Measurements from ENCODE around the gene SPDYE3.
"Not testable (repeated sequence)": the region's sequence is repeated elsewhere in the genome, so short reads cannot be mapped to it uniquely, and the experiment has no call there.

Gene SPDYE3

GRCh38 chr7:100352984-100353684 is 45.6 kb downstream of the SPDYE3 start:
- DNase-seq = no peak

DNA sequence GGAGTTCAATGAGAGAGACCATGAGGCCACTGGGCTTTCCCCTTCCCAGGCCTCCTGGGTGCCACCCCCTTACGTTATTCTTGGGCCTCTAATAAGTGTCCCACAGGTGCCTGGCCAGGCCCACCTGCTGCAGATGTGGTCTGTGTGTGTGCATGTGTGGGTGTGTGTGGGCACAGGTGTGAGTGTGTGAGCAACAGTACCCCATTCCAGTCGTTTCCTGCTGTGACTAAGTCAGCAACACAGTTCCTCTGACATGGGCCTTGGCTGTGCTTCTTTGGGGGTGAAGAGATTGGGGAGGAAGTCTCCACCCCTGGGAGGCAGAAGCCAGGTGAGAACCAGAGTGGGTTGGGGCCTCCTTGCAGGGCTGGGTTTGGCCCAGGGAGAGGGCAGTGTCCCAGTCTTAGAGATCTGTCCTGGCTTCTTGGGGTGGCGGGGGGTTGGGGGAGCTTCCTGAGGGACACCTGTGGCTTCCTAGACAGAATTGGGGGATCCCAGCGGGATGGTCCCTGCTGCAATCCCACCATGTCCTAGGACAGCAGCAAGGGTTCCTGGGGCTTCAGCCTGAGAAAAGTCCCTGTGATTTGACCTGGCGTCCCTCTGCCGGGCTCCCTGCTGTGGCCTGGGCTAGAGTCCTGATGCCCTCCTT is 46.3 kb downstream of the SPDYE3 start:
- no peak for DNase-seq

GRCh38 chr7:100356416-100357068 is 49.0 kb downstream of the SPDYE3 start:
- DNase-seq = no peak

- DNase-seq = no peak
Measured at GRCh38 chr7:100357131-100357561, 49.6 kb downstream of the SPDYE3 start.

DNA sequence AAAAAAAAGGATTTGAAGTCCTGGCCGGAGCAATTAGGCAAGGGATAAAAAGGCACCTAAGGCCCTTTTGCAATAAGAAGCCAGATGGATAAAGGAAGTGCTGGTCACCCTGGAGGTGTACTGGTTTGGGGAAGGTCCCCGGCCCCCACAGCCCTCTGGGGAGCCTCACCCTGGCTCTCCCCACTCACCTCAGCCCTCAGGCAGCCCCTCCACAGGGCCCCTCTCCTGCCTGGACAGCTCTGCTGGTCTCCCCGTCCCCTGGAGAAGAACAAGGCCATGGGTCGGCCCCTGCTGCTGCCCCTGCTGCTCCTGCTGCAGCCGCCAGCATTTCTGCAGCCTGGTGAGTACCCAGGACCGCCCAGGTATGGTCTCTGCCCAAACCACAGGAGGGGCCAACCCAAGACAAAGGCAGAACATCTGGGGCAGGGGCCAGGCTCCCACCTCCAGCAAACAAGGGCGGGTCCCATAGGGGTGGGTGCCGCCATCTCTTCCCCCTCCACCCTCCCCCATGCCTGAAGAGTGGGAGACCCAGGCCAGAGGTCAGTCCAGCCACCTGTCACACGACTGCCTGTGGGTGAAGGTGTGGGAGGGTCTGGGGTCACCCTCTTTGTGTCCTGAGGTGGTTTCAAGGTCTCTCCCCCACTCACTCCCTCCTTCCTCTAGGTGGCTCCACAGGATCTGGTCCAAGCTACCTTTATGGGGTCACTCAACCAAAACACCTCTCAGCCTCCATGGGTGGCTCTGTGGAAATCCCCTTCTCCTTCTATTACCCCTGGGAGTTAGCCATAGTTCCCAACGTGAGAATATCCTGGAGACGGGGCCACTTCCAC is 50.7 kb downstream of the SPDYE3 start, which contains the start of gene PILRB:
PILRB (plus strand) TSS at position 91 of the 830 bp plus-strand sequence; CDS start at position 277, 186 bp downstream.
- DNase-seq = no peak

GRCh38 chr7:100358857-100359212 is 51.3 kb downstream of the SPDYE3 start:
- no peak for DNase-seq

DNA sequence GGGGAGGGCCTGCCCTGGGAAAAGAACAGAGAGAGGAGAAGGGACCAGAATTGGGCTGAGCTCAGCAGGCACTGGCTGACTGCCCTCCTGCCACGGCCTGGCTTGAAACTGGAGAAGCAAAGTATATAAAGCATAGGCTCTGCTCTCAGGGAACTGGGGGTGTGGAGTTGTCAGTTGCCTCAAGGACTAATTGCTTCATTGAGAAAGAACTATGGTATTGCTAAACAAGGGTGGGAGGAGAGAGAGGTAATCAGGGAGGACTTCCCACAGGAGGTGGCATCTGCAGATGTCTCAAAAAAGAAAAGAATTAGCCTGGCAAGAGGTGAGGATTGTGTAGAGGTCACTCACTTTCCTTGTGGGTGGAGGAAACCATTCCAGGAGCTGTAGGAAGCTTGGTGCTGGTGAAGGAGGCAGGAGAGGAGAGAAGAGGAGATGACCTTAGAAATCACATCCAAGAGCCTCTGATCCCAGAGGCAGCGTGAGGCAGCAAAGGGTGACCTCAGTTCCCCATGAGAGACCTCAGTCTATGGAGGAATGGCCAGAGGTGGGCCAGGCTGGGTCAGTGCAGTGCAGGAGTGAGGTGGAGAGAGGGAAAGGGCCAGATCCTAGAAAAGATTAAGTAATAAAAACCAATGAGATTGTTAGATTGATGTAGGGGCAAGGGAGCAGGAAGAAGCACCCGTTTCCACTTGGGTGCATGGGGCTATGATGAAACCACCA is 52.8 kb downstream of the SPDYE3 start:
- no peak for DNase-seq

DNA sequence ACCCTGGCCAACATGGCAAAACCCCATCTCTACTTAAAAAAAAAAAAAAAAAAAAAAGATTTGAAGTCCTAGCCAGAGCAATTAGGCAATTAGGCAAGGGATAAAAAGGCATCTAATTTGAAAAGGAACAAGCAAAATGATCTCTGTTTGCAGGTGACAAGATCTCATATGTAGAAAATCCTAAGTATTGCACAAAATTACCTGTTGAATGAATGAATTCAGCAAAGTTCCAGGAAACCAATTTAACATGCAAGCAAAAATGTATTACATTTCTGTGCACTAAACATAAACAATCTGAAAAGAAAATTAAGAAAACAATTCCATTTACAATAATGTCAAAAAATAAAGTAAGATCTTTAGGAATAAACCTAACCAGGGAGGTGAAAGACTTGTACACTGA is 55.6 kb downstream of the SPDYE3 start:
- DNase-seq = no peak

- DNase-seq = not testable (repeated sequence)
Measured at GRCh38 chr7:100363797-100364196, 56.3 kb downstream of the SPDYE3 start.

DNA sequence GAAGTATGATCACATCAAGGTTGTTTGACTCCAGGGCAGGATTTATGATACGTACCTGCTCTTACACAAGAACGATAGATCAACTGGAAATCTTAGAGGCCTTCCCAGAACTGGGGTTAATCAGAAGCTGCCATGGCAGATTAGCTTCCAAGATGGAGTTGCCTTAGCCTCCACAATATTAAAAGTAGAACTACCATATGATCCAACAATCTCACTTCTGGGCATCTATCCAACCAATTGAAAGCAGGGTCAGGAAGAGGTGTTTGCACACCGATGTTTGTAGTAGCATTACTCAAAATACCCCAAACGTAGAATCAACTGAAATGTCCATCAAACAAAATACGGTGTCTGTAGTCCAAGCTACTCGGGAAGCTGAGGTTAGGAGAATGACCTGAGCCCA is 57.0 kb downstream of the SPDYE3 start:
- DNase-seq = no peak

- DNase-seq = not testable (repeated sequence)
Measured at GRCh38 chr7:100365998-100366367, 58.5 kb downstream of the SPDYE3 start.

DNA sequence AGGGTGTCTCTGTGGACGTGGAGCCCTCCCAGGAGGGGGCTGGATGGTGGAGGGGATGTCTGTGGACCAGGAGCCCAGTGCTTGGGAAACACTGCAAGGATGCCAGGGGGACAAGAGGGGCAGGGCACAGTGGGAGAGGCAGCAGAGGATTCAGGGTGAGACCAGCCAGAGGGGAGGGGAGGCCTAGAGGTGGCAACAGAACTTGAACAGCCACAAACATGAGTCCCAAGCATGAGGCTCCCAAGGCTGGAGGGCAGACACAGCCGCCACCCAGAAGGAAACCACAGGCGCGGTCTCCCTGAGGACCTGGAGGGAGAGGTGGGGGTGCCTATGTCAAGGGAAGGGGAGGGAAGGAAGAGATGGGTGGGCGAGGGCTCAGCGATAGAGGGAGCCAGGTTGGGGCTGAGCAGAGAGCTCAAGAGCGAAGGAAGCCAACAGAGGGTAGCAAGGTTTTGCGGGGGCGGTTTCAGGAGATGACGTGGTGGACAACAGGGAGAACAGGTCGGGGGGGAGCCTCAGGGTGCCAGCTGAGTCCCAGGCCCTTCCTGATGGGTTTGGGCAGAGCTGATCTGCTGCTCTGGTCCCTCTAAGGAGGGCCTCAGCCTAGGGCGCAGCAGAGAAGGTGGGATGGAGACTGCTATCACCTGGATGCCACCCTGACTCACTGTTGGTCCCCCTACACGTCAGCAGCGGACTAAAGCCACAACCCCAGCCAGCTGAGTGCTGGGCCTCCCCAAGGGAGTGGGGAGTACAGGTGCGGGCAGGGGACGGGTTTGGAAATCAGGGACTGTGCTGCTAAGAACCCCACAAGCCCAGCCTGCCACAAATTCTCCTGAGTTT is 59.1 kb downstream of the SPDYE3 start:
- no peak for DNase-seq

- no peak for DNase-seq
Measured at GRCh38 chr7:100367251-100367620, 59.7 kb downstream of the SPDYE3 start.

DNA sequence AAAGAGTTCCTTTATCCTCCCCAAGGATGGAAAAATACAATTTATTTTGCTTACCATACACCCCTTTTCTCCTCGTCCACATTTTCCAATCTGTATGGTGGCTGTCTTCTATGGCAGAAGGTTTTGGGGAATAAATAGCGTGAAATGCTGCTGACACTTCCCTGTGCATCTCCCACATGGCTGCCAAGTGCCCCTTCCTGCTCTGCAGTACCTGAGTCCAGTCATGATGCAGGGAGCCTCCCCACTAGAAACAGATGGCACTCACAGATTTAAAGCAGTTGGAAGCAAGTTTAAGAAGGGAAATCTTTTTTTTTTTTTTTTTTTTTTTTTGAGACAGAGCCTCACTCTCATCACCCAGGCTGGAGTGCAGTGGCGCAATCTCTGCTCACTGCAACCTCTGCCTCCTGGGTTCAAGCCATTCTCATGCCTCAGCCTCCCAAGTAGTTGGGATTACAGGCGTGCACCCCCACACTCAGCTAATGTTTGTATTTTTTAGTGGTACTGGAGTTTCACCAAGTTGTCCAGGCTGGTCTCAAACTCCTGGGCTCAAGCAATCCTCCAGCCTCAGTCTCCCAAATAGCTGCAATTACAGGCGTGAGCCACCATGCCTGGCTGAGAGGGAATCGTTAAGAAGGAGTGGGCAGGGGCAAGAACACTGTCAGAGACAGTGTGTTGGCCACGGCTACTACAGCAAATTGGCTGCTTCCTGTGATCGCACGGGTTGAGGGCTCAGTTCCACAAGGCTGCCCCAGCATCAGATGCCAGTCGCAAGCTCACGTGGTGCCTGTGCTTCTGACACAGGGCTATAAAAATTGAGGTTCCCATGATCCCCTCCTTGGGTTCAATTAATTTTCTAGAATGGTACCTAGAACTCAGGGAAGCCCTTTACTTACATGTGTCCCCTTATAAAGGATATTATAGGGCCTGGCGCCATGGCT is 60.4 kb downstream of the SPDYE3 start:
- DNase-seq = no peak

DNA sequence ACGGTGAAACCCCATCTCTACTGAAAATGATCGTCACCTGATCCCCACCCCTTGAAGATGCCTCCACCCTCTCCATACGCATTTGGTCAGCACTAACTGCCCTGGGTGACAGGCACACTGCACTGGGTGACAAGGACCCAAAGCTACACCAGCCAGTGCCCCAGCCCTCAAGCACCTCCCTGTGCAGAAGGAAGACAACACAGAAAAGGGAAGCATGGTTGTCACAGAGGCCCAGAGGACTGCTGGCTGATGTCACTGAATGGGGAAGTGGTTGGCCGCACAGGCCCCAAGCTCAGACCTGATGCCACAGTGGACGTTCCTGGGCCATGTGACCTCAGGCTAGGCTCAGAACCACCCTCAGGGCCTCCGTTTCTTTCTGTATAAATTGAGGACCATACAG is 61.6 kb downstream of the SPDYE3 start:
- no peak for DNase-seq

- DNase-seq = no peak
Measured at GRCh38 chr7:100370303-100370702, 62.8 kb downstream of the SPDYE3 start.

DNA sequence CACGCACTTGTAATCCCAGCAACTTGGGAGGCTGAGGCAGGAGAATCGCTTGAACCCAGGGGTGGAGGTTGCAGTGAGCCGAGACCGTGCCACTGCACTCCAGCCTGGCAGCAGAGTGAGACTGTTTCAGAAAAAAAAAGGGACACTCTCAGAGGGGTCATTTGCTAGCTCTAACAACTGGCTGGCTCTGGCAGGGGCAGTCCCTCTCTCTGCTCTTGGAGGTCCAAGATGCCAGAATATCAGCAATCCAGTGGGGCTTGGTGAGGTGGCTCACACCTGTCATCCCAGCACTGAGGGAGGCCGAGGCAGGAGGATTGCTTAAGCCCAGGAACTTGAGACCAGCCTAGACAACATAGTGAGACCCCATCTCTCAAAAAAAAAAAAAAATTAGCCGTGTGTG is 63.2 kb downstream of the SPDYE3 start:
- no peak for DNase-seq

DNA sequence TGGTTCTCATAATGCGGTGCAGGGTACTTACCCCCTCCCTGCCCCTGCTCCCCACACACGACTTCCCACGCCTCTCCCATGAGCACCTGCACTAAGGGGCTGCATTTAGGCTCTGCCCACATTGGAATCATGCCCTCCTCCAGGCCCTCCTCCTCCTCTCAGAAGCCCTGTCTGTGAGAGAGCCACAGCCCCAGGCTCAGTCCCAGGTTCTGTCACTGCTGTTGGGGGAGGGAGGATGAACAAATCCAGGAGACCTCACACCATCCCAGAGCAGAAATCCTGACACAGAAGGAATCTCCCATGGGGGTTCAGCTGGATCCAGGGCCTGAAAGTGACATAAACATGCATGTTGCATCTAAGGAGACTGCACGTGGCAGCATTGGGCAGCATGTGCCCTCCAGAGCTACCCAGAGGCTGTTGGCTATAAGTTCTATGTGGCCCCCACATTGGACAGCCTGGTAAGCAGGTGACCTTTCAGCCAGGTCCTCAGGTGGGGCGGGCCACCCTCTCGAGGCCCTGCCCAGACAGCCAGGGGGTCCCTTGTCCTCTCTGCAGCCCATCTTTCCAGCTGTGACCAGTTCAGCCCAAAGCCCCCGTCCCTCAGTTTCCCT is 64.2 kb downstream of the SPDYE3 start:
- DNase-seq = no peak
